ENCODE measurements around the gene DDX27.

DDX27 gene

GRCh38 chr20:49207076-49207475 is 12.1 kb upstream of the DDX27 start:
- peak; percentile 10 to 59 (median 44) for DNase-seq

DNA sequence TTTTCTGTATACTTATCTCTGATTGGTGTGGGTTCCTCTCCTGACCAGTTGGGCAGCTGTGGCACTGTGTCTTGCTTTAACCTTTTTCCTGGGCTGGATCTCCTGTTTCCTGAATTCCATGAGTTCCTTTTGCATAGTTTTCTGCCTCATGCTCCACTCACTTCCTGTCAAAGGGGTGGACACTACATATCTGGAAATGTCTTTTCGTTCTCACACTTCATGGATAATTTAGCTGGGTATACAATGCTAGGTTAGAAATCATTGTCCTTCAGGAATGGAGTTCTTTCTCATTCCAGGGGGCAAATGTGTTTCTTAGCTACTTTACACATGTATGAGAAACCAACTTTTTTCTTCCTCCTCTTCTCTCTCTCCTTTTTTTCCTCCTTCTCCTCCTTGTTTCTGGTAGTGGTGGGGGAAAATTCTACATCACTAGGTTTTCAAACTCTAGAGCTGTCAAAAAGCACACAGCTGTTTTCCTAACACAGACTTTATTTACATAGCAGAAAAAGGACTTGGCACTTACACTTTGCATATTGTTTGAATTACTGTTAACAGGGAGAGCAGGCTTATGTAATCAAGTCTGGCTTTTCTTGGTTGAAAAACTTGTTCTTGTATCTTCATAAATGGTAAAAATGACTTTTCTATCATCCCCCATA is 9.0 kb upstream of the DDX27 start:
- no peak for DNase-seq

GRCh38 chr20:49210757-49211110 is 8.5 kb upstream of the DDX27 start:
- DNase-seq = no peak

DNA sequence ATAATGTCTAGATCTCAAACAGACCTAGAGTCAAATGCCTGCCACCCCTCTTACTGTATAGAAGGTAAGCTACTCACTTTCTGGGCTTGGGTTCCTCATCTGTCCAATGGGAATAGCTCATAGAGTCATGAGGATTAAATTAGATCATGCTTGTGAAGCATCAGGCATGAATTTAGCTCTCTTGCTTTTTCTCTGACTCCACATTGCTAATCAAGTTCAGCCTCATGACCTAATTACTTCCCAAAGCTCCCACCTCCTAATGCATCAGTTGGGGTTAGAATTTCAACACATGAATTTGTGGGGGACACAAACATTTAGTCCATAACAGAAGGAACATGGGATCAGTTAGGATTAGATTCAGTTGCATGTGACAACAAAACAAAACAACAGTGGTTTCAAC is 4.6 kb upstream of the DDX27 start:
- DNase-seq = peak; percentile 20 to 75 (median 33)

GRCh38 chr20:49215232-49215631 is 4.0 kb upstream of the DDX27 start:
- DNase-seq = no peak

DNA sequence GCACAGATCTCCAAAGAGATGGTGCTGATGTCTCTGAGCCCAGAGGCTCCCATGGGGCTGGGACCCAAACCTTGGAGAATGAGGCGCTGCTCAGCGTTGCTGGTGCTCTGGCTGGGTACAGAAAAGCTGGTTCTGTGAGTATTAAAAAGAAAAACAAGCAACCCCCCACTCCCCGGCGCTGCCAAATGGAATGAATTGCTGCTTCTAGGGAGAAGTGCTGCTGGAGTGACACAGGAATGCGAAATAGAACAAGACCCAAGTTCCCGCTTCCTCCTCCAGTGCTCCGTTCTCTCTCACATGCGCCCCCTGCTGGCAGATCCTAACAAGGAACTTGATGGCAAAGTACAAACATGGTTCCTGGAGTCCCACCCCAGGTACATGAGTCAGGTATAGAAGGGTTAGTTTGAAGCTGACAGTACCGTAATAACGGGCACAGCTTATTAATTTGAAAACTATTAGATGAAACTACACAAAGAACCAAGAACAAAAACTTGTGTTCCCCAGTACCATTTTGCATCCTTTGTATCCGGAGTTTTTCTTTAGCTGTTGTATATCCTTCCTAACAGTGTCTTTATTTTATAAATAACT is 2.1 kb upstream of the DDX27 start:
- peak; percentile 94 to 97 (median 96) for DNase-seq

DNA sequence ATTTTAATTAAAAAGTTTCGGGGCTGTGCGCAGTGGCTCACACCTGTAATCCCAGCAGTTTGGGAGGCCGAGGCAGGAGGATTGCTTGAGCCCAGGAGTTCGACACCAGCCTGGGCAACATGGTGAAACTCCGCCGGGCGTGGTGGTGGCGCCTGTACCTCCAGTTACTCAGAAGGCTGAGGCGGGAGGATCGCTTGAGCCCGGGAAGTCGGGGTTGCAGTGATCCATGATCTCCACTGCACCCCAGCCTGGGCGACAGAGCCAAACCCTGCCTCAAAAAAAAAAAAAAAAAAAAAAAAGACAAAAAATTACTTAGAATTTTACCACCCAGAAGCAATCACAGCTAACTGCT is 501 bp upstream of the DDX27 start:
- peak in 1 of 4 experiments; percentile 21 for DNase-seq

DNA sequence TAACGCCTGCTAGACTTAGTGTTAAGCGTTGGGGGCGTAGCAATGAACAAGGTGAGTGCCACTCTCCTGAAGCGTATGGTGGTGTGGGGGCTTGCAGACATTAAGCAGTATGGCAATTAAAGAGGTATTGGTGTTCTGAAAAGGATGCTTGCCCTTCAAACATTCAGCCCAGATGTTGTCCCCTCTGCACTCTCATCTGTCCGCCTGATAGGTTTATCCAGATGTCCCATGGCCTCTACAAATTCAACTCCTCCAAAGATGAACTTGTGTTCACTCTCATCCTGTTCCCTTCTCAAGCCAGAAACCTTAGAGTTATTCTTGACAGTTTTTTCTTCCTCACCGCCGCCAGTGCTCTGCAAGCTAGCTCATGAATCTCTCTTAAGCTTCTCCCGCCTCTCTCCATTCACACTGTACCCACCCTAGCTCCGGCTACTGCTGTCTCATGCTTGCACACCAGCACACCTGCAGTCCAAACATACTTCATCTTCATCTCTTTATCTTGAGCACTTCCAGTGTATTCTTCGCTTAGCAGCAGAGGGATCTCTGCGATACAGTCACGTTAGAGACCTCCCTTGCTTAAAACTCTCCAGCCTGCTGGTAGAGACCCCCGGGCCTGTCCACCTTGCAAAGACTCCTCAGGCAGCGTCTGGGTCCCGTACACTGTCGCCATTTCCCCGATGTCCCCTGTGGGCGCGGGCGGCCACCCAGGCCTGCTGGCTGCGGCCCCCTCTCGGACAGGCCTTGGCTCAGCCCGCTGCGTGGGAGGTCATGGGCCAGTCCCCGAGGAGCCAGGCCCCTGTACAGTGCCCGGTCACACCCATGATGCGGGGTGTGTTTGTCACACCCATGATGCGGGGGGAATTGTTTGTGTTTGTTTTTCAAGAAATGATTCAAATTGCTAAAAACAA is 962 bp downstream of the DDX27 start:
- peak in 1 of 4 experiments; percentile 15 for DNase-seq

DNA sequence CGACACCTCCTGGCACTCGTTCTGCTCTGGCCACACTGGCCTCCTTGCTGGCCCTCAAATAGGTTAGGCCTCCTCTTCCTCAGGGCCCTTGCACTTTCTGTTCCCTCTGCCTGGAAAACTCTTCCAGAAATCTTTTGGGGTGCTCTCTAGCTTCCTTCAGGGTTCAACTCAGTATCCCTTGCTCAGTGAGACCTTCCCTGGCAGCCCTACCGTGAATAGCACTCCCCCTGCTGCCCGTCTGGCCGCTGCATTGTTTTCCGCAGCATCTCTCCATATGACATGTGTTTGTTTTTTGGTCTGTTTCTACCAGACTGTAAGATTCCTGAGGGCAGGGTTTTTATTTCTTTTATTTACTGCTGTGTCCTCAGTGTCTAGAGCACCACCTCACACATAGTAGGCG is 6.7 kb downstream of the DDX27 start:
- DNase-seq = no peak

DNA sequence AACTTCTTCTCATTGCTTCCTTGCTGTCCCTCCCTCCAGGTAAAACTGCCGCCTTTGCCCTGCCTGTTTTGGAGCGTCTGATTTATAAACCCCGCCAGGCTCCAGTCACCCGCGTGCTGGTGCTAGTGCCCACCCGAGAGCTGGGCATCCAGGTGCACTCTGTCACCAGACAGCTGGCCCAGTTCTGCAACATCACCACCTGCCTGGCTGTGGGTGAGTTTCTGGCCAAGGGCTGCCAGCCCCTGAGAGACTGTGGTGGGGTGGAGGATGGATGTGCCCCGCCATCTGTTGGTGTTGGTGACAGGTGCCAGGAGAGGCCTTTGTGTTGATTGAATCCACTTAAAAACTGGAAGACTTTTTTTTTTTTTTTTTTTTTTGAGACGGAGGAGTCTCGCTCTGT is 9.5 kb downstream of the DDX27 start:
- no peak for DNase-seq

GRCh38 chr20:49229381-49229780 is 10.2 kb downstream of the DDX27 start:
- DNase-seq = no peak

- DNase-seq = no peak
These were observed 10.8 kb downstream of the DDX27 start for GRCh38 chr20:49230021-49230420.

GRCh38 chr20:49230561-49231133 is 11.4 kb downstream of the DDX27 start:
- peak; percentile 72 to 85 (median 82) for DNase-seq

GRCh38 chr20:49231471-49231870 is 12.3 kb downstream of the DDX27 start:
- no peak for DNase-seq

DNA sequence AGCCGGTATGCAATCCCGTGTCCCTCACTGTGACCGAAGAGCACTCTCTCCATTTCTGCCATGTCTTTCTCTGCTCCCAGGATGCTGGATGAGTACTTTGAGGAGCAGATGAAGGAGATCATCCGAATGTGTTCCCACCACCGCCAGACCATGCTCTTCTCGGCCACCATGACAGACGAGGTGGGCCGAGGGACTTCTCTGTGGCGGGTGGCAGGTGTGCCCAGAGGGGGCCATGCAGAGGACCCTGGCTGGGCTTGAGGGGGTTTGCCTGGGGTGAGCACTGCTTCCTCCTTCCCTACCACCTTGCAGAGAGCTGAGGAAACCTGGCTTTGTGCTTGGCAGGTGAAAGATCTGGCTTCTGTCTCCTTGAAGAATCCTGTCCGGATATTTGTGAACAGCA is 14.0 kb downstream of the DDX27 start:
- no peak for DNase-seq

- DNase-seq = no peak
These were observed 15.6 kb downstream of the DDX27 start for GRCh38 chr20:49234831-49235230.

GRCh38 chr20:49236301-49236700 is 17.1 kb downstream of the DDX27 start:
- no peak for DNase-seq

- no peak for DNase-seq
These were observed 18.3 kb downstream of the DDX27 start for GRCh38 chr20:49237531-49237930.

DNA sequence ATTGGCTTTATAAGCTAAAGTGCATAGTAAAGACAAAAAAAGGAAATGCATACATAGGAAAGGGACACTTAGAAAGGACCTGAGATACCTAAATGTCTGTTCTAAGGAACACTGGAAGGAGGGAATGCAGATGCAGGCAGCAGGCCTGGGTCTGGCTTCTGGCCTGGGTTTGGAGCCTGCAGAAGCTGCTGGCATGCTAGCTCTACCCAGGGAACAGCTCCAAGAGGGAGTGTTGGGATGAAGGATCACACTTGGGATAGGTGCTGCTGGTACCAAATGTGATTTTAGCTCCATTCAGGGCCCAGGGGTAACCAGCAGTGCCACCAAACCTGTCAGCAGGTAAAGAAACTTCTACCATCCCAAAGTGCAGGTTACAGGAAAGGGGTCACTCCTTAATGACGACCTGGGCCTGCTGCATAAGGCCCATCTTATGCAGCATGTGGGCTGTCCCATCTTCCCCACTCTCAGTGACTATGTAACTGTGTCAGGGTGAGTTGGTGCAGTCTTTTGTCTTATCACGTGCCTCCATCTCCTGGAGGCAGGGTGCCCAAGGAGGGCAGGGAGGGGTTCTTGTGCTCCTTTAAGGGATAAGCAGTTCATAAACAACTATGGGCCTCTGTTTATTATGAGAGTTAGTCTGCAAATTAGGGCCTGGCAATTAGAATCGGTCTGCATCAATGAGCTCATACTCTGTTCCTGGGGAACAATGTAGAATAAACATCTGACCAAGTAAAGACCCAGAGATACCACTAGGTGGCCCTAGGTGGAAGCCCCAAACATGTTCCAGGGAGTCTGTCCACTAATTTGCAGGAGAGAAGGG is 26.9 kb downstream of the DDX27 start:
- DNase-seq = peak; percentile 29 to 55 (median 52)

DNA sequence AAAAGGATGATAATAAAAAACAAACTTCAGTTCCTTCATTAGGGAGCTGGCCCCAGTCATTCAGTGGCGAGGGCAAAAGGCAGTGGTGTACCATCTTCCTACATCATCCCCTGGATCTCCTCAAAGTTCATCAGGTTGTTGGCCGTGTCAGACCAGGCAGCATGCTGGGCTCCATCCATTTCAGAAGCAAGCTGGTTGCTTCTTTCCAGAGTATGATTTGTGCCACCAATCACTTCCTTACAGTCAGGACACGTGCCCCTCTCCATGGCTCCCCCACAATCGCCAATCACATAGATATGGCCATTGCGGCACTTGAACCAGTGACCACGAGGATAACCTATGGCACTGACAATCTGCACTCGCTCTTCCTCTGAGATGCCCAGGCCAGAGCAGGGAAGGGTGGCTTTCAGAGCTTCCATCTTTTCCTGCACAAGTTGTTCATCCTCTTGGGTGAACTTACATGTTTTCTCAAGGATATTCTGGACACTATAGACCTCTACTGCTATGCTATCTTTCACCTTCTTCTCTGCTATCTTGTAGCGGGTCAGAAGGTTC is 28.0 kb downstream of the DDX27 start:
- no peak for DNase-seq

GRCh38 chr20:49247792-49248191 is 28.6 kb downstream of the DDX27 start:
- DNase-seq = peak in 3 of 4 experiments; percentile 13 to 29 (median 23)

- no peak for DNase-seq
These were observed 29.1 kb downstream of the DDX27 start for GRCh38 chr20:49248301-49248700.
